Upper lobe of right lung (tissue), 1 donor: ENCODE data around the gene CEP89. TPM values are rescaled to one million over a fixed set of nuclear protein-coding genes. Genes with fewer than 3 reads are reported as not detected.
"Not testable (repeated sequence)": the region's sequence is repeated elsewhere in the genome, so short reads cannot be mapped to it uniquely, and the experiment has no call there.

Experiments used
- ATAC-seq: fragments of 200-7000 bp; cut with Tn5 transposase; one replicate; pipeline ENCODE4 v1.9.1; 2020; ENCODE audit warnings: mild to moderate bottlenecking, moderate library complexity
- DNase-seq: peaks from one replicate; pipeline ENCODE4 v3.0.0-alpha.2; 2020
- H3K27ac ChIP-seq: fragments of 200-600 bp; one replicate; pipeline ENCODE4 v1.8.0; 2022
- H3K27me3 ChIP-seq: fragments of 200-600 bp; one replicate; pipeline ENCODE4 v1.8.0; 2022; ENCODE audit warnings: mild to moderate bottlenecking
- H3K36me3 ChIP-seq: fragments of 200-600 bp; one replicate; pipeline ENCODE4 v1.8.0; 2022
- H3K4me1 ChIP-seq: fragments of 200-600 bp; one replicate; pipeline ENCODE4 v1.8.0; 2022
- H3K4me3 ChIP-seq: fragments of 200-600 bp; one replicate; pipeline ENCODE4 v1.8.0; 2022; ENCODE audit warnings: mild to moderate bottlenecking
- H3K9me3 ChIP-seq: fragments of 200-600 bp; one replicate; pipeline ENCODE4 v1.8.0; 2022
- CTCF ChIP-seq: fragments of 200-600 bp; IDR thresholded peaks from one replicate; pipeline ENCODE4 v1.8.0; 2022; ENCODE audit warnings: antibody characterized with exemption
- intact Hi-C: fragments of 100-400 bp; cut with DNase I; formaldehyde crosslinking; loops from one replicate; pipeline ENCODE4 v1.11.0; 2022
- long read RNA-seq: library from polyadenylated mRNA; unstranded; transcript quantifications from one replicate; pipeline ENCODE4 v2.0.0, GENCODE V29; 2021
- total RNA-seq: library from RNA; stranded (reverse); fragmentation: NEBNext Ultra II Directional; extraction: Animal tissue kit (Norgen Biotek cat#: 25700); gene quantifications from one replicate; pipeline ENCODE4 v1.2.1, GENCODE V29; 2021
- donor health status: DM: no; HTN: yes; CAD: no; lungs with severe emphysema.

The CEP89 gene
- total RNA-seq: 19.3 TPM
- long read RNA-seq, full-length matches to known transcripts: 15 of 25 reads
- long read RNA-seq, partial matches to known transcripts: 5 of 25 reads
- long read RNA-seq, other reads (novel, unspliced or antisense): 5 of 25 reads

- TF ChIP-seq CTCF: no peak
- ATAC-seq (peak; percentile 99), DNase-seq (peak; percentile 98)
- Histone ChIP-seq H3K36me3 (no peaks in the 10 kb centered on the region), H3K4me3 (peak within 1 kb of the TSS; percentile 76), H3K27me3 (no peaks in the 10 kb centered on the region), H3K4me1 (peaks cover 9% of the 10 kb centered on the region), H3K27ac (peak within 1 kb of the TSS; percentile 68), H3K9me3 (no peaks in the 10 kb centered on the region)
- intact Hi-C loops: no loop called here
Measured at GRCh38 chr19:32971715-32972540, at the start of gene CEP89, which contains the start of gene FAAP24. Gene CEP89 (minus strand): TSS chr19:32971958. CDS start chr19:32971874, 84 bp downstream. Gene FAAP24 (plus strand): TSS chr19:32972242. CDS start chr19:32973197, 955 bp downstream.

- ATAC-seq, DNase-seq, H3K27ac ChIP-seq, H3K4me1 ChIP-seq, intact Hi-C loops, H3K27me3 ChIP-seq, H3K4me3 ChIP-seq, H3K36me3 ChIP-seq, H3K9me3 ChIP-seq: not testable (repeated sequence)
Measured at GRCh38 chr19:33010891-33011290, 39.1 kb upstream of the CEP89 start.

GRCh38 chr19:33008738-33009137, 37.0 kb upstream of the CEP89 start:
- Histone ChIP-seq H3K36me3 (no peaks in the 10 kb centered on the region), H3K9me3 (no peaks in the 10 kb centered on the region), H3K4me3 (no peak overlapping the region), H3K27ac (no peak overlapping the region), H3K27me3 (no peaks in the 10 kb centered on the region), H3K4me1 (no peaks in the 10 kb centered on the region)
- ATAC-seq: no peak
- DNase-seq: no peak
- TF ChIP-seq CTCF: no peak
- intact Hi-C loops: no loop called here

- Histone ChIP-seq H3K27me3 (no peaks in the 10 kb centered on the region), H3K36me3 (no peaks in the 10 kb centered on the region), H3K4me1 (no peaks in the 10 kb centered on the region), H3K4me3 (no peak overlapping the region), H3K27ac (no peak overlapping the region), H3K9me3 (no peaks in the 10 kb centered on the region)
- ATAC-seq (no peak), DNase-seq (no peak)
- intact Hi-C loops: no loop called here
- TF ChIP-seq CTCF: no peak
Measured at GRCh38 chr19:33005440-33005839, 33.7 kb upstream of the CEP89 start.

GRCh38 chr19:33003424-33004024, 31.8 kb upstream of the CEP89 start:
- H3K27me3 ChIP-seq, H3K27ac ChIP-seq, H3K4me3 ChIP-seq, H3K9me3 ChIP-seq, H3K4me1 ChIP-seq, H3K36me3 ChIP-seq, DNase-seq, ATAC-seq, intact Hi-C loops: not testable (repeated sequence)

GRCh38 chr19:33002126-33002865, 30.5 kb upstream of the CEP89 start:
- H3K27ac ChIP-seq, intact Hi-C loops, H3K4me3 ChIP-seq, H3K4me1 ChIP-seq, DNase-seq, H3K9me3 ChIP-seq, H3K36me3 ChIP-seq, H3K27me3 ChIP-seq: not testable (repeated sequence)
- peak; percentile 39 for ATAC-seq
